DND-41 (cell line): Measurements from ENCODE around the gene PTTG2.

Experiments used
- ATAC-seq: fragments of 200-7000 bp; cut with Tn5 transposase; 3 replicates; pipeline ENCODE4 v1.9.1; 2021; ENCODE audit warnings: low read depth; ENCODE audit not compliant: insufficient read depth
- DNase-seq: peaks from one replicate; pipeline ENCODE4 v3.0.0-alpha.2; 2020
- H2AFZ ChIP-seq: 2 replicates; pipeline ENCODE4 v1.6.0; 2012; ENCODE audit warnings: low read depth, low read length
- H3K27ac ChIP-seq: 2 replicates; pipeline ENCODE4 v1.5.1; 2012; ENCODE audit warnings: low read length, inconsistent platforms
- H3K27me3 ChIP-seq: fragments of 200-600 bp; sonication (generic); 2 replicates; pipeline ENCODE4 v1.6.0; 2012; ENCODE audit warnings: low read length, mild to moderate bottlenecking, inconsistent platforms; ENCODE audit not compliant: insufficient read depth, poor library complexity
- H3K36me3 ChIP-seq: 2 replicates; pipeline ENCODE4 v1.5.1; 2012; ENCODE audit warnings: low read length, inconsistent platforms; ENCODE audit not compliant: insufficient read depth
- H3K4me1 ChIP-seq: 2 replicates; pipeline ENCODE4 v1.5.1; 2012; ENCODE audit warnings: mild to moderate bottlenecking, low read length; ENCODE audit not compliant: insufficient read depth
- H3K4me2 ChIP-seq: 2 replicates; pipeline ENCODE4 v1.6.0; 2012; ENCODE audit warnings: mild to moderate bottlenecking, moderate library complexity, low read length, inconsistent platforms; ENCODE audit not compliant: insufficient read depth
- H3K4me3 ChIP-seq, 2 experiments: fragments of 200-600 bp in 1 of 2; shearing (Covaris generic) in 1 of 2; 2 replicates each; pipeline ENCODE4 v1.5.1; 2012 to 2016; ENCODE audit warnings: inconsistent platforms in 2 of 2, low read length in 2 of 2, mild to moderate bottlenecking in 2 of 2, low read depth in 1 of 2, moderate library complexity in 1 of 2
- H3K79me2 ChIP-seq: 2 replicates; pipeline ENCODE4 v1.6.0; 2012; ENCODE audit warnings: low read length, inconsistent platforms; ENCODE audit not compliant: insufficient read depth
- H3K9ac ChIP-seq: 2 replicates; pipeline ENCODE4 v1.6.0; 2012; ENCODE audit warnings: low read depth, mild to moderate bottlenecking, inconsistent platforms, low read length, moderate library complexity
- H3K9me3 ChIP-seq: 2 replicates; pipeline ENCODE4 v1.5.1; 2012; ENCODE audit warnings: low read length, moderate library complexity, mild to moderate bottlenecking, inconsistent platforms; ENCODE audit not compliant: insufficient read depth, severe bottlenecking
- H4K20me1 ChIP-seq: 2 replicates; pipeline ENCODE4 v1.6.0; 2012; ENCODE audit warnings: low read length; ENCODE audit not compliant: insufficient read depth
- CTCF ChIP-seq: IDR thresholded peaks from 2 replicates; pipeline ENCODE4 v1.5.1; 2012; ENCODE audit warnings: borderline replicate concordance, low read length, moderate library complexity, mild to moderate bottlenecking; ENCODE audit not compliant: poor library complexity, severe bottlenecking; ENCODE audit errors: extremely low read depth
- EZH2 ChIP-seq: IDR thresholded peaks from 3 replicates; pipeline ENCODE4 v1.6.1; 2012; ENCODE audit warnings: borderline replicate concordance, low read depth, mild to moderate bottlenecking, moderate library complexity, low read length, inconsistent platforms; ENCODE audit not compliant: severe bottlenecking

The PTTG2 gene

GRCh38 chr4:37988670-37989069 lies 28.5 kb downstream of the PTTG2 start:
- Histone ChIP-seq H3K4me3 (no peak overlapping the region), H3K4me2 (no peak overlapping the region), H2AFZ (no peak overlapping the region), H3K9ac (no peak overlapping the region), H3K36me3 (no peaks in the 10 kb centered on the region), H3K27me3 (no peaks in the 10 kb centered on the region), H4K20me1 (peaks cover 28% of the 10 kb centered on the region; the same call in 1 of the 2 replicates), H3K27ac (no peak overlapping the region), H3K9me3 (no peaks in the 10 kb centered on the region), H3K4me1 (no peaks in the 10 kb centered on the region), H3K79me2 (peaks cover 58% of the 10 kb centered on the region)
- ATAC-seq (no peak), DNase-seq (no peak)
- TF ChIP-seq EZH2: no peak
- TF ChIP-seq CTCF: no peak

- Histone ChIP-seq H3K79me2 (peaks cover 55% of the 10 kb centered on the region), H3K4me1 (no peaks in the 10 kb centered on the region), H3K27ac (no peak overlapping the region), H3K9me3 (no peaks in the 10 kb centered on the region), H2AFZ (no peak overlapping the region), H3K9ac (no peak overlapping the region), H3K4me3 (no peak overlapping the region), H3K36me3 (no peaks in the 10 kb centered on the region), H3K4me2 (no peak overlapping the region), H3K27me3 (no peaks in the 10 kb centered on the region), H4K20me1 (peaks cover 28% of the 10 kb centered on the region; the same call in 1 of the 2 replicates)
- ATAC-seq: no peak
- DNase-seq: no peak
- no peak for TF ChIP-seq CTCF
- TF ChIP-seq EZH2: no peak
Observed at GRCh38 chr4:37989398-37990260, 29.4 kb downstream of the PTTG2 start.

DNA sequence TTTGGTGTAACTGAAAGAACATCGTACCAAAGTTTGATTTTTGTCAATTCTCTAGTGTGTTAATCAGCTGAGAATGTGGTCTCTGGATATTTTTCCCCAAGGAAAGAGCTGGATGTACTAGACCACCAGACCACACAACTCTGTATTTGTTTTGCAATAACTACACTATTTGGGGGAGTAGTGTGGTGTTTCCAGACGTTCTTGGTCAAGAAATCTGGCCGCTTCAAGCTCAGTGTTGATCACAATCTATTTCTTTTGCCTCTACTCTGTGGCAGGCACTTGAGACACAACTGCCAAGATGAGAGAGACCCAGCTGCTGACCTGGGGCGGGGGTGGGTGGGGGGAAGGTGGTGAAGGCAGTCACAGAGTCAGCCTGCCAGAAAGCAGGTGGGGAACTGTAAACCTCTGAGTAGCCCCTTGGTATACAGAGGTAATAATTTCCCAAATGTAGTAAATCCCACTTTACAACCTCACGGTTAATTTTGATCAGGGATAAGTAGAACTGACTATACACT lies 30.6 kb downstream of the PTTG2 start:
- H3K9me3 ChIP-seq: no peaks in the 10 kb centered on the region
- no peaks in the 10 kb centered on the region for H3K27me3 ChIP-seq
- H3K36me3 ChIP-seq: no peaks in the 10 kb centered on the region
- H3K4me3 ChIP-seq: no peak overlapping the region
- no peak for DNase-seq
- H3K9ac ChIP-seq: no peak overlapping the region
- H3K79me2 ChIP-seq: peaks cover 57% of the 10 kb centered on the region
- H3K27ac ChIP-seq: no peak overlapping the region
- no peak for ATAC-seq
- H2AFZ ChIP-seq: no peak overlapping the region
- H3K4me2 ChIP-seq: no peak overlapping the region
- H3K4me1 ChIP-seq: no peaks in the 10 kb centered on the region
- TF ChIP-seq CTCF (no peak), EZH2 (no peak)
- H4K20me1 ChIP-seq: peaks cover 34% of the 10 kb centered on the region
